ENCODE data around the gene C8B.

C8B gene

GRCh38 chr1:56965916-56966697 lies at the start of gene C8B:
Gene C8B (minus strand): TSS chr1:56966015. CDS start chr1:56965948, 67 bp downstream.
- DNase-seq (ENCODE audit: low spot score), result no peak

DNA sequence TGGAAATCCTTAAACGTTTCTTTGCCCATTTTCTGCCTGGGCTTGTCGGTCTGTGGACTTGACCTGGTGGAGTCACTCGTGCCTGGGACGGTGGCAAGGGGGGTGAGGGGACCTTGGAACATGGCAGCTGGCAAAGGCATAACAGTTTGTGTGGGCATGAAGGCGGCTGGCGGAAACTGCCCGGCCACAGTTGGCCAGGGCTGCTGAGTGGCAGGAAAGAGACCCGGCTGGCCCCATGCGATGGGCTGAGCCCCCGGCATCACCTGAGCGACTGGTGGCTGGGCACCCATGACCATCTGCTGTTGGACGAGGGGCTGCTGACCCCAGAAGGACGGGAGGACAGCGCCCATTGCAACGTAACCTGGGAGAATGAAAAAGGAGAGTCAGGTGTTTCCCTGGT lies 49.3 kb upstream of the C8B start:
- DNase-seq (ENCODE audit: low spot score), result no peak

GRCh38 chr1:57013522-57013921 lies 47.7 kb upstream of the C8B start:
- no peak for DNase-seq (ENCODE audit: low spot score)

- DNase-seq (ENCODE audit: low spot score), result no peak
Measured at GRCh38 chr1:57012315-57012714, 46.5 kb upstream of the C8B start.

GRCh38 chr1:57010511-57010910 lies 44.7 kb upstream of the C8B start:
- DNase-seq (ENCODE audit: low spot score), result no peak

DNA sequence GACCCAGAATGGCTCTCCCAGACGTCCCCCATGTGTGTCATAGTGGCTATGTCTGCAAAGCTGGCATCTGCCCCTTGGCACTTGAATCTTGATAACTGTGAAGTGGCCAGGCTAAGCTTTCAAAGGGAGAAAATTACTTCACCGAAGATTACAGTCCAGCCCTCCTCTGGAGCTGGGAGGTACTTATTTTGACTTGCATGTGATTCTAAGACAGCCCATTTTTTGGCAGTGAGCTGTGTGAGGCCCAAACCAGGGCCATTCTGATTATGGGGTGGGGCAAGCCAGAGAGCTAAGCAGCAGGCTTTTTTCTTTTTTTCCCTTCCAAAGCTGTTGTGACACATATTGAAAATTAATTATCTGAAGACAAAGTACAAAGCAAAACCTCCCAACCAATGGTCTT lies 42.1 kb upstream of the C8B start:
- no peak for DNase-seq (ENCODE audit: low spot score)

- DNase-seq (ENCODE audit: low spot score), result no peak
Measured at GRCh38 chr1:57007472-57007871, 41.7 kb upstream of the C8B start.

GRCh38 chr1:57003398-57004139 lies 37.8 kb upstream of the C8B start:
- no peak for DNase-seq (ENCODE audit: low spot score)

DNA sequence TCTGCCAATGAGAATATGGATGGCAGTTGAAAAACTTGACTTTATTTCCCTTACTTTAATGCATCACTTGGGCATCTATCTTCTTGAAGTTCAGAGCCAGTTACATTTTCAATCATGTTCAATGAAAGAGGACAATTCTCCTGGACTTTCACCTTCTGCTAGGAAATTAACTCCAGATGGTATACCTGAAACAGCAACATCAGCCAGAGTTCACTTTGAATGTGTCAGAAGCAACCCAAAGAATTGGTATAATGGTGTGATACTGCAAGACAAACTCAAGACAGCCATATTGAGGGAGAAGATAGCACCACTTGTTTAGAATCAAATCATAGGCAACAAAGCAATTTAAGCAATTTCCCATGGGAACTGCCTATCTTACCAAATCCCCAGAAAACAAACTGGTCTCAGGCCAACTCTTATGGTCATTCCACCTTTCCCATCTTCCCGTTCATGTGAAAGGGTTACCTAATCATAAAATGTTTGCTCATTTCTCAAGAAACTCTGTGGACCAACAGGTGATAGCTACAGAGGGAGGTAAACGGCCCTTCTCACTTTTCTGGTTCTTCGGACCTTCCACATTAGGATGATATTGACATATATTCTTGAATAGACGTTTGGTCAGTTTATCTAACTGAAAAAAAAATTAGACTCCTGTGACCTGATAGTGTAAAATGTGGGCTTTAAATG lies 29.7 kb upstream of the C8B start:
- DNase-seq (ENCODE audit: low spot score), result no peak

- no peak for DNase-seq (ENCODE audit: low spot score)
Measured at GRCh38 chr1:56993475-56993874, 27.7 kb upstream of the C8B start.

DNA sequence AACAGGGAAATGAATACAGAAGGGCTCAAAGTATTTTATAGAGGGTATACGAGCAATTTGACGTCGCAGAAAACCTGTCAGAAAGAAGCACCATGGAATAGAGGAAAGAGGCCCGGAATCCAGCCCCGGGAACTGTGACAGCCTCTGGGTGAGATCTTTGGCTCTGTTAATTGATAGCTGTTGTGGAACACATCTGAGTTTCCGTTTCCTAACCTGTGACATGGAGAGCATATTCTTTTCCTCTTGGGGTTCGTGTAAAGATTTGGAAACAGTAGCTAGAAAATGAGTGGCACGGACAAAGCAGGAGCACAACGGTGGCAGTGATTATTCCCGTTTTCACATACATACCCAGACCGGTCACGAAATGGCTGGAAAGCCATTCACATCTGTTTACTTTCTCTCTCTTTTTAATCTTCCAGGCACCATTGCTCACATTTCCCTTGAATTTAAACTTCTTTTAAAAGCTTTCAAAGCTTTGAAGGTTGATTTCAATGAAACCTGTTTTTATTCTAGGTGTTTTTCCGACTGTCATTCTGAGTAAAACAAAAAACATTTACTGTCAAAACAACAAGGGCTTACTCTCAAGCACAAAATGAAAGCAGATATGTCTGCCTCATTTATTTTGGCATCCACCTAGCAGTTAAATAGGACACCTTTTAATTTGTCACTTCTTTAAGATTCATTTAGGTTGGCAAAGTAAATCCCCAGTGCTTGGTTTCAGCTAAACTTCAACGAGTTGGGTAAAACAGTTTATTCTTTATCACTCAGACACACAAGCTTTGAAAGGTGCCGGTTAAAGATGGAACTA lies 26.7 kb upstream of the C8B start:
- DNase-seq (ENCODE audit: low spot score), result no peak

DNA sequence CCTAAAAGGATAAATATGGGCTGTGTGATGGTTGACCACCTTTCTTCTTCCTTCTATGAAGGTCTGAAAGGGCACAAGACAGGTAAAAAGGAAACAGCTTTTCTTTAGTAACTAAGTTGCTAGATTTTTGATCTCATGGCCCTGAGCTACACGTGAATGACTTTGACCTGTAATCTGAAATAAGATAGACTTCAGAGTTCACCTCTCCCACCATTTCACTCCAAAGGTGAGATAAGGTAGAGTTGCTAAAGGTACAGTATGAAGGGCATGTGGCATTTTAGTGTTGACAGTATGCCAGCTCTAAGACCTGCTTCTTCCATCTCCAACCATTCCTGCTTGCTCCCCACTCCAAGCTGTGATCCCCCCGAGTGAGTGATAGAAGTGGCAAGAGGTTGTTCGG lies 25.8 kb upstream of the C8B start:
- no peak for DNase-seq (ENCODE audit: low spot score)

DNA sequence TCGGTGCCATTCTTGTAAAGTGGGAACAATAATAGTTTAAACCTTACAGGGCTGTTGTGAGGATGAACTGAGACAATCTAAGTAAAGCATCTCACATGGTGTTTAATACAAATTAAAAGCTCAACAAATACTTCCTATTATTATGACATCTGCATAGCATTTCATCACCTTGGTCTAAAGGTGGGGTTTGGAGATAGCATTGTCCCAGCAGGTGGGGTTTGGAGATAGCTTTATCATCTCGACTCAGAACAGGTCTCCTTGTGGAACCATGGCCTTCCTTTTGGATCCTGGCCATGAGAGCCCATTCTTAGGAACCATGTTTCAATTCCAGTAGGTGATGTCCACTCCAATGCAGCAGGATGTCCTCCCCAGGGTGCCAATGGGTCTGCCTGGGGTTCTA lies 20.6 kb upstream of the C8B start:
- DNase-seq (ENCODE audit: low spot score), result no peak

DNA sequence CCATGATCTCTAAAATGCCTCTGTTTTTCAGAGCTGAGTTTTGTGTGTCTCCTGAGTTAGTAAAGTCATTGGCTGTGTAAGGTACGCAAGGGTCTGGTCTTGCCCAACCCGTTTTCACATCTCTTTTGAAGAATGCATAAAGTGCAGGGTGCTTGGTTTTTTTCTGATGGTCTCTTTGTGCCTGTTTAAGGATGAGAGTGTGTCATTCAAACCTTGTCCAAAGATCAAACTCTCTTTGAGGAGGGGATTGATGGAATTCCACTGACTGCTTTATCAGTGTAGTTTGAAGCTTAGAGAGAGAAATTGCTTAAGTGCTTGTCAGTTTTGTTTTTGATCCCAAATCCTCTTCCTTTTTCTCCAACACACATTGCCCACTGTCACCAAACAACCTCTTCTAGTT lies 20.0 kb upstream of the C8B start:
- DNase-seq (ENCODE audit: low spot score), result no peak

DNA sequence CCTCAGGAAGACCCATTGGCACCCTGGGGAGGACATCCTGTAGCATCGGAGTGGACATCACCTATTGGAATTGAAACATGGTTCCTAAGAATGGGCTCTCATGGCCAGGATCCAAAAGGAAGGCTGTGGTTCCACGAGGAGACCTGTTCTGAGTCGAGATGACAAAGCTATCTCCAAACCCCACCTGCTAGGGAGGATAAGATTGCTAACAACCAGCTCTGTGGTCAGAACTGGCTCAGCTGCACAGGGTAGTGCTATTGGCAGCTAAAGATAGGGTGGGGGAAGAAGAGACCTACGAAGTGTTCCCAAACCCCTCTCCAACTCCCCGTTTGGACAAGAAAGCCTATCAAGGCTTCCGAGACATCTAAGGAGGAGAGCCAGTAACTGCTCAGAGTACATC lies 17.7 kb upstream of the C8B start:
- no peak for DNase-seq (ENCODE audit: low spot score)

- DNase-seq (ENCODE audit: low spot score), result no peak
Measured at GRCh38 chr1:56979986-56980755, 14.4 kb upstream of the C8B start.

DNA sequence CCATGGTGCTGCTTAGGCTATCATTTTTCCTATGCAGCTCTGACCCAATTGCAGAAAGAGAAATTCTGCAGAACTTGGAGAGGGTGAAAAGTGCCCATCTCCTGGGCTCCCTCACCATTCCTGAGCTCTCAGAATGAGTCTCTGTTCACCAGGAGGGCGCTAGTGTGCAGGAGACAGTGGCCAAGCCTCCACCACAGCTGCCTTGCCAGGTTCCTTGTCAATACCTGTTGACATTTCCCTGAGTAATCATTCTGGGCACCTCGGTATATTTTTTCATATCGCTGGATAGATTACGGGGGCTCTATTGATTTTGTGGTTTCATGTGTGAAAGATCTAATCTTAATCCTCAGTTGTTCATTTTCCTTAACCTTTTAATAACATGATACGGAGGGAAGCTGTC lies 13.0 kb upstream of the C8B start:
- no peak for DNase-seq (ENCODE audit: low spot score)

DNA sequence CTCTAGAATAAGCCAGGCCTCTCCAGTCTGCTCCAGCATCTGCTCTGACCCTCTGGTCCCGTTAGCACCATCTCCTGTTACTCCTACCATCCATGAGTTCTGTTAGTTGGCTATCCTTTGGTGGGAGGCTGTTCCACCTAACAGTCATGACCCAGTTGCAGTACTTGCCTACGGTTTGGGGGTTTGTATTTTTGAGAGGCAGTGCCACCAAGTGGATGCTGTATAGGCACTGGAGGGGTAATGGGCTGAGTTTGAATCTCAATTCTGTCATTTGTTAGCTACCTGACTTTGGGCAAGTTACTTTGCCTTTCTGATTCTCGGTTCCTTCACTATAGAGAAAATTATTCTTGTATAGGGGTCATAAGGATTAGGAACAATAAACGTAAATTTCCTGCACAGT lies 12.1 kb upstream of the C8B start:
- DNase-seq (ENCODE audit: low spot score), result no peak

GRCh38 chr1:56975446-56975845 lies 9.6 kb upstream of the C8B start:
- no peak for DNase-seq (ENCODE audit: low spot score)

- no peak for DNase-seq (ENCODE audit: low spot score)
Measured at GRCh38 chr1:56973923-56974742, 8.3 kb upstream of the C8B start.

DNA sequence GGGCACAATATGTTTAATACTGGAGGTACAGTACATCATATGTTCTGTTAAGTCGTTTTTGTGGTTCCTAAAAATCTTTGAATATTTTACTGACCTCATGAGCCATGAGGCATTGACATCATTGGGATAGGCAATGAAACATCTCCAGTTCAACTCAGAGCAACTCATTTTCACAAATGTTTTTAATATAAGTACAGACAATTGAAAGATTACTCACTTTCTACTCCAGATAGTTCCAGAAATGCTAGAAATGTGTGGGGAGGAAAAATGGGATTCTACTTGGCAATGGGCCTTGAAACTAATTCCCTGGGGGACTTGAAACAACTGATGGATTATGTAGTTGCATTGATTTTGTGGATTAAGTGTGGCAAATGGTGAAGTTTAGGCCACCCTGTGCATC lies 7.2 kb upstream of the C8B start:
- no peak for DNase-seq (ENCODE audit: low spot score)

Measured in iPS-NIHi11 (cell line).